HL-60 (cell line): ENCODE data around the gene TCAIM.

ENCODE experiments used
- DNase-seq, 2 experiments: peaks; one replicate each; pipeline ENCODE4 v3.0.0-alpha.2; 2010 to 2020; ENCODE audit warnings: low read depth in 1 of 2, low spot score in 1 of 2
- H3K27ac ChIP-seq: fragments of 250-450 bp; sonication (Bioruptor Pico); replicated peaks from 2 replicates; pipeline ENCODE4 v1.5.1; 2020; ENCODE audit warnings: mild to moderate bottlenecking, moderate library complexity
- H3K27me3 ChIP-seq: fragments of 250-450 bp; sonication (Bioruptor Pico); 2 replicates; pipeline ENCODE4 v1.5.1; 2021; ENCODE audit warnings: mild to moderate bottlenecking, moderate library complexity; ENCODE audit not compliant: insufficient read depth, poor library complexity, severe bottlenecking
- H3K4me3 ChIP-seq: replicated peaks from 2 replicates; pipeline ENCODE4 v1.5.1; 2011; ENCODE audit warnings: mild to moderate bottlenecking, control low read depth, low read length; ENCODE audit not compliant: insufficient read depth
- CTCF ChIP-seq: IDR thresholded peaks from one replicate; pipeline ENCODE4 v1.5.1; 2011; ENCODE audit warnings: low read length, control low read depth, inconsistent platforms; ENCODE audit not compliant: insufficient read depth
- GABPA ChIP-seq: IDR thresholded peaks from 2 replicates; pipeline ENCODE4 v1.6.1; 2012; ENCODE audit warnings: low read depth
- POLR2AphosphoS5 ChIP-seq: IDR thresholded peaks from 2 replicates; pipeline ENCODE4 v1.6.1; 2012; ENCODE audit warnings: low read depth
- REST ChIP-seq: IDR thresholded peaks from 2 replicates; pipeline ENCODE4 v1.6.1; 2012; ENCODE audit warnings: low read depth; ENCODE audit not compliant: insufficient replicate concordance
- SPI1 ChIP-seq: IDR thresholded peaks from 2 replicates; pipeline ENCODE4 v1.6.1; 2012; ENCODE audit warnings: low read depth, mild to moderate bottlenecking, borderline replicate concordance

TCAIM gene

GRCh38 chr3:44339181-44340057 is 853 bp downstream of the TCAIM start:
- Histone ChIP-seq H3K27me3 (no peaks in the 10 kb centered on the region), H3K27ac (peak overlapping the region; percentile 97), H3K4me3 (peak overlapping the region; percentile 81)
- no peak for DNase-seq
- TF ChIP-seq GABPA, result no peak
- no peak for TF ChIP-seq REST
- TF ChIP-seq SPI1, result no peak
- TF ChIP-seq CTCF, result no peak
- TF ChIP-seq POLR2AphosphoS5, result no peak

GRCh38 chr3:44340058-44340395 is 1.5 kb downstream of the TCAIM start:
- Histone ChIP-seq H3K27me3 (no peaks in the 10 kb centered on the region), H3K4me3 (no peak overlapping the region), H3K27ac (no peak overlapping the region)
- TF ChIP-seq POLR2AphosphoS5 (no peak), CTCF (no peak), REST (peak; percentile 76)
- DNase-seq, result no peak

- no peak for DNase-seq
- H3K27me3 ChIP-seq, result no peaks in the 10 kb centered on the region
- H3K4me3 ChIP-seq, result no peak overlapping the region
- H3K27ac ChIP-seq, result no peak overlapping the region
- TF ChIP-seq SPI1, result no peak
- TF ChIP-seq POLR2AphosphoS5, result no peak
- TF ChIP-seq GABPA, result no peak
- no peak for TF ChIP-seq REST
- TF ChIP-seq CTCF, result no peak
Measured at GRCh38 chr3:44342176-44342790, 3.7 kb downstream of the TCAIM start.
